ENCODE measurements around the gene TRIM75.
"Not testable (repeated sequence)": the region's sequence is repeated elsewhere in the genome, so short reads cannot be mapped to it uniquely, and the experiment has no call there.

The TRIM75 gene

DNA sequence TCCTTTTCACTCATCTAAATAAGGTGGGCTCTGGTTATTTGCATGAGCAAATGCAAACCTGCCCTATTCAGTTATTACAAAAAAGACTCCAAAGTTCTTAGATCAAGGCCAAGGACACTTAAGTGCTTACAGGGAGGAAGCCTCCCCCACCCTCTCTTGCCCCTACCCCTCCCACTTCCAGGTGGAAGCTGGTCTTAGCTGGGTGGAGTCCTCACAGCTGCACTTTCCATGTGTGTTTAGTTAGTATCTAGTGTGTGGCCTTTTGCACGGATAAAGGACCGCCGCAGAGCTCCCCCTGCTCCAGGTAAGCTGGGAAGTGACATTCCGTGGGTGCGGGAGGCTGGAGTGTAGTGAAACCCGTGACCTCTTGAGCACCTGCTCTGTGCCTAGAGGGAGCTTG is at the start of gene TRIM75:
Gene TRIM75 (plus strand): TSS at position 222 of the 400 bp plus-strand sequence. CDS start 5,282 bp downstream, outside the sequence.
- Mint-ChIP-seq H3K27me3 (peaks cover 1% of the 10 kb centered on the region), H3K27ac (ENCODE audit: low read depth) (no peak within 1 kb of the TSS), H3K36me3 (ENCODE audit: insufficient read depth) (no peaks in the 10 kb centered on the region), H3K4me3 (no peak within 1 kb of the TSS), H3K9me3 (no peaks in the 10 kb centered on the region), H3K4me1 (no peaks in the 10 kb centered on the region)
- DNase-seq (ENCODE audit: low spot score in 2 of 2) (no peak), ATAC-seq (replicated peaks; ENCODE audit: extremely low read depth, poor library complexity, severe bottlenecking) (no peak)

DNA sequence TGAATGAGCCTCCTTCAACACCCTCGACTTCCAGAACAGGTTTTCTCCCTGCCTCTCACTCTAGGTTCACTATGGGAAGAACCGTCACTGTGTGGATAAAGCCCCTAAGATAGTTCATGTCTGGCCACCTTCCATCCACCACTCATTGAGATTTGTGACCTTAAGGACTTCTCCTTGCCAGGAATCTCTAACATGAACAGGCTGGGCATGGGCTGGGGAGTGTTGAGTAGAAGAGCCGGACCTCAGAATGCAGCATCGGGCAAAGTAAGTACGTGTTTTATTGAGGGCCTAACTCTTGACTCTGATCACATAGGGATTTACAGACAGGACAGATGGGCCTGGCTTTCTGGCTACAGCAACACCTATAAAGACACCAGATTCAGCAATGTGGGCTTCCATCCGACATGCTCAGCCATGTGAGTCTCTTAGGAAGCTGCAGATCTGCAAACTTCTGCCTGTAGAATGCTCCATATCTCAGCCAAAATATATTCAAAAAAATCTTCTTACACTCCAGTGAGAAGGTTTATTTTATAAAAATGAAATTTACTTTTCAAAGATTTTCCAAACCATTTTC is 48.2 kb upstream of the TRIM75 start:
- DNase-seq (ENCODE audit: low spot score in 2 of 2) (no peak), ATAC-seq (replicated peaks; ENCODE audit: extremely low read depth, poor library complexity, severe bottlenecking) (no peak)
- Mint-ChIP-seq H3K4me1 (no peaks in the 10 kb centered on the region), H3K4me3 (no peak overlapping the region), H3K27ac (ENCODE audit: low read depth) (no peak overlapping the region), H3K27me3 (no peaks in the 10 kb centered on the region), H3K36me3 (ENCODE audit: insufficient read depth) (no peaks in the 10 kb centered on the region), H3K9me3 (no peaks in the 10 kb centered on the region)

DNA sequence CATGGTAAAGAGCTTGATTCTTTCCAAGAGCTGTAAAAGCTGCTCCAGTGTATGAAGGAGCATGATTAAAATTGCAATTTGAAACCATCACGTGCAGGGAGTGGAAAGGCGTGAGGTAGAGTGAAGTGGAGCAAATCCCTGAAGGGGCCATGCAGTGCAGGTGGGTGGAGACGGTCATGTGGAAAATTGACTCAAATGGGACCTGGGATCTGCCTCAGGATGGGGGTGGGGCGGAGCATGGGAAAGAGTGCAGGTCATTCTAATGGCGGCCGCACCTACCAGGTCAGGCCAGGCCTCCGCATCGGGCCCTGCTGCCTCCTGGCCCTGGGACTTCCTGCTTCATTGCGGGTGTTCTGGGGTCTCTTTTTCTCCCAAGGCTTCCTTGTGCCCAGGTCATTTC is 47.2 kb upstream of the TRIM75 start:
- Mint-ChIP-seq H3K27me3 (no peaks in the 10 kb centered on the region), H3K4me1 (no peaks in the 10 kb centered on the region), H3K4me3 (no peak overlapping the region), H3K9me3 (no peaks in the 10 kb centered on the region), H3K27ac (ENCODE audit: low read depth) (no peak overlapping the region), H3K36me3 (ENCODE audit: insufficient read depth) (no peaks in the 10 kb centered on the region)
- DNase-seq (ENCODE audit: low spot score in 2 of 2) (no peak), ATAC-seq (replicated peaks; ENCODE audit: extremely low read depth, poor library complexity, severe bottlenecking) (no peak)

DNA sequence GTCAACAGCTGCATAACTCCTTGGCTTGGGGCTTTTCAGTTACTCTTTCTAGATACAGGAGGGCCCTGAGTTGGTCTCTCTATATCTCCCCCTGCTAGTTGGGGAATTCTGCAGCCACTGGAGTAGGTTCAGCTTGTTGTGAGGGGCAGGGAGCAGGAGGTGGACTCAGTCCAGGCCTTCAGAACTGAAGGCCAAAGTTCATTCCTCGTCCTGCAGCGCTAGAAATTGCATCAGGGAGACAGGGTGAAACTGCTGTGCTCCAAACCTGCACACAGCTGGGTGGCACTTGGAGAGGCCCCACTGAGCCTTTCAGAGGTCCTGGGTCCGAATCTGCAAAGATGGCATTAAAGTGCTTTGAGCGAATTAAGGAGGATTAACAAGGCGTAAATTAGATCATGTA is 46.8 kb upstream of the TRIM75 start:
- Mint-ChIP-seq H3K36me3 (ENCODE audit: insufficient read depth) (no peaks in the 10 kb centered on the region), H3K4me1 (no peaks in the 10 kb centered on the region), H3K27me3 (no peaks in the 10 kb centered on the region), H3K9me3 (no peaks in the 10 kb centered on the region), H3K27ac (ENCODE audit: low read depth) (no peak overlapping the region), H3K4me3 (no peak overlapping the region)
- no peak for ATAC-seq (replicated peaks; ENCODE audit: extremely low read depth, poor library complexity, severe bottlenecking)
- DNase-seq (ENCODE audit: low spot score in 2 of 2) = no peak

DNA sequence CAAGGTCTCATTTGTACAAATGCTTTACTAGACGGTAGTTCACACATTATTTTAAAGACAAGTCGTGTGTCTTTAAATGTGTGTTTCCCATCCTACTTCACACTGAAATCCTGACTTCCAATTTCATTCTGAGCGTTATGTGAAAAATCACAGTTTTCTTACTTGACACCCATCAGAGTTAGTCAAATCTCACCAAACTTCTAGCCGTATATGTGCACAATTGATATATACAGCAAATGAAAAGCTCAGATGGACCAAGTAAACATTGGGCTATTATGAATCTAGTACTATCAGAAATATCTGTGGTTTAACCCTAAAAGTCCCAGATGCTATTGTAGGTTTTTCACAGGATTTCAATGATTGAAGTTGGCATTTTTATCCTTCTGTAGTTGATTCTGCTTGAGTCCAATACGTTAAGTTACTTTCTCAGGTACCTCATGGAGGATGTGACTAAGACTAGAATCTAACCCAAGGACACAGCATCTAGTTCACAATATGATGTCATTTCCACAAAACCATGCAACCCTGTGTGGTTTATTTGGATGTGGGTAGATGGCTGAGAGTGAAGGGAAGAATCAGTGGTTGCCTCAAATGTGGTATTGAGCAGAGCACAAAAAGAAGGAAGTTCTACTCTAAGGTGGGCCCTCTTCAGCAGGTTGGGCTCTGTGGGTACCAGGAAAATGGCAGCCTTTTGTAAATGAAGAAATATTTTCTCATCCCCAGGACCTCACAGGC is 44.0 kb upstream of the TRIM75 start:
- Mint-ChIP-seq H3K9me3 (no peaks in the 10 kb centered on the region), H3K36me3 (ENCODE audit: insufficient read depth) (no peaks in the 10 kb centered on the region), H3K4me3 (no peak overlapping the region), H3K27ac (ENCODE audit: low read depth) (no peak overlapping the region), H3K27me3 (no peaks in the 10 kb centered on the region), H3K4me1 (no peaks in the 10 kb centered on the region)
- DNase-seq (ENCODE audit: low spot score in 2 of 2) (no peak), ATAC-seq (replicated peaks; ENCODE audit: extremely low read depth, poor library complexity, severe bottlenecking) (no peak)

DNA sequence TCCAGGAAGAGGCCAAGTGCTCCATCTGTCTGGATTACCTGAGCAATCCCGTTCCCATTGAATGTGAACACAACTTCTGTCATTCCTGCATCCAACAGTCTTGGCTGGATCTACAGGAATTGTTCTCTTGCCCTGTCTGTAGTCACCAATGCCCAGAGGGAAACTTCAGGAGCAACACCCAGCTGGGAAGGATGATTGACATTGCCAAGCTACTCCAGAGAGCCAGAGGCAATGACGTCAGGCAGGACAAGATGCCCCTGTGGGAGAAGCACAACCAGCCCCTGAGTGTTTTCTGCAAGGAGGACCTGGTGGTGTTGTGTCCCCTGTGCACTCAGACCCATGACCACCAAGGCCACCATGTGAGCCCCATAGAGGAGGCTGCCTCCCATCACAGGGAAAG is 43.2 kb upstream of the TRIM75 start:
- Mint-ChIP-seq H3K4me1 (no peaks in the 10 kb centered on the region), H3K9me3 (no peaks in the 10 kb centered on the region), H3K36me3 (ENCODE audit: insufficient read depth) (no peaks in the 10 kb centered on the region), H3K27me3 (no peaks in the 10 kb centered on the region), H3K27ac (ENCODE audit: low read depth) (no peak overlapping the region), H3K4me3 (no peak overlapping the region)
- ATAC-seq (replicated peaks; ENCODE audit: extremely low read depth, poor library complexity, severe bottlenecking) (no peak), DNase-seq (ENCODE audit: low spot score in 2 of 2) (no peak)

DNA sequence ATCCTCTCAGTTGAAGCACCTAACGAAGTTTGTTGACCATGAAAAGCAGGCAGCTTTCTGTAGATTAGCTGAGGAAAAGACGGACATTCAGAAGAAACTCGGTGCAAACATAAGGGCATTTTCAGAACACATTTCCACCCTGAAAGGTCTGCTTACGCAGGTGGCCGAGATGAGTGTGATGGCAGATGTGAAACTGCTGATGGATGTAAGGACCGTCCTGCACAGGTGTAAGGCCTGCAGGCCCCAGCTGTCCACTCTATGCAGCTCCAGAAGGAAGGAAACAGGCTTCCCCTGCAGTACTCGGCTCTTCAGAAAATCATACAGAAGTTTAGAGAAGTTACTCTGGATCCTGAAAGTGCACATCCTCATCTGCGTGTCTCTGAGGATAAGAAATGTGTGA is 42.7 kb upstream of the TRIM75 start:
- no peaks in the 10 kb centered on the region for H3K36me3 Mint-ChIP-seq (ENCODE audit: insufficient read depth)
- no peak overlapping the region for H3K27ac Mint-ChIP-seq (ENCODE audit: low read depth)
- H3K4me1 Mint-ChIP-seq = no peaks in the 10 kb centered on the region
- no peaks in the 10 kb centered on the region for H3K9me3 Mint-ChIP-seq
- ATAC-seq (replicated peaks; ENCODE audit: extremely low read depth, poor library complexity, severe bottlenecking) (no peak), DNase-seq (ENCODE audit: low spot score in 2 of 2) (no peak)
- H3K27me3 Mint-ChIP-seq = no peaks in the 10 kb centered on the region
- no peak overlapping the region for H3K4me3 Mint-ChIP-seq

DNA sequence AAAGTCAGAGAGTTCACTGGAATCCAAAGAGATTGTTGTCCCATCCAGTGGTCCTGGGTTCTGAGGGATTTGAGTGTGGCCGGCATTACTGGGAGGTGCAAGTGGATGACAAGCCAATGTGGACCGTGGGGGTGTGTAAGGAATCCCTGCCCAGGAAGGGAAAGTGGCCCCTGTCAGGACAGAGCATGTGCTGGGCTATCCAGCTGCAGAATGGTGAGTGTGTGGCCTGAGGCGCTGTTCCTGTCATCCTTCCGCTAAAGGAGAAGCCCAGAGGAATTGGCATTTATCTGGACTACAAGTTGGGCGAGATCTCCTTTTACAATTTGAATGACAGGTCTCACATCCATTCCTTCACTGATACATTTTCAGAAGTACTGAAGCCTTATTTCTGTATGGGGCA is 42.3 kb upstream of the TRIM75 start:
- H3K4me1 Mint-ChIP-seq = no peaks in the 10 kb centered on the region
- H3K36me3 Mint-ChIP-seq (ENCODE audit: insufficient read depth) = no peaks in the 10 kb centered on the region
- H3K27me3 Mint-ChIP-seq = no peaks in the 10 kb centered on the region
- H3K9me3 Mint-ChIP-seq = no peaks in the 10 kb centered on the region
- no peak overlapping the region for H3K4me3 Mint-ChIP-seq
- H3K27ac Mint-ChIP-seq (ENCODE audit: low read depth) = no peak overlapping the region
- DNase-seq (ENCODE audit: low spot score in 2 of 2) (no peak), ATAC-seq (replicated peaks; ENCODE audit: extremely low read depth, poor library complexity, severe bottlenecking) (no peak)

DNA sequence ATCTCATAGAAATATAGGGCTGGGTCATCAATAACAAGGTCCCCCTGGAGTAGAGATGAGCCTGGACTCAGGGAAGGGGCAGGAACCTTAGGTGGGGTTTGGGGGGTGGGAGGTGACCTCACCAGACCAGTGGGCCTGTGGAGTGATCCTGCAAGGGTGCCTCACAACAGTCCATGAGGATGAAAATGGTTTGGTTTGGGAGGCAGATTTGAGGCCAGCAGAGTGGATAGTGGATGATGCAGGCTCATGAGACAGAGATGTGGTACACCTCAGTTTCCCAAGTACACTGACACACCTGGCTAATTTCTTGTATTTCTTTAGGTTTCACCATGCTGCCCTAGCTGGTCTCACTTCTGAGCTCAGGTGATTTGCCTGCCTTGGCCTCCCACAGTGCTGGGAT is 40.0 kb upstream of the TRIM75 start:
- no peaks in the 10 kb centered on the region for H3K27me3 Mint-ChIP-seq
- H3K36me3 Mint-ChIP-seq (ENCODE audit: insufficient read depth) = no peaks in the 10 kb centered on the region
- H3K9me3 Mint-ChIP-seq = no peaks in the 10 kb centered on the region
- no peak for DNase-seq (ENCODE audit: low spot score in 2 of 2)
- H3K4me3 Mint-ChIP-seq = no peak overlapping the region
- no peaks in the 10 kb centered on the region for H3K4me1 Mint-ChIP-seq
- ATAC-seq (replicated peaks; ENCODE audit: extremely low read depth, poor library complexity, severe bottlenecking) = no peak
- H3K27ac Mint-ChIP-seq (ENCODE audit: low read depth) = no peak overlapping the region

DNA sequence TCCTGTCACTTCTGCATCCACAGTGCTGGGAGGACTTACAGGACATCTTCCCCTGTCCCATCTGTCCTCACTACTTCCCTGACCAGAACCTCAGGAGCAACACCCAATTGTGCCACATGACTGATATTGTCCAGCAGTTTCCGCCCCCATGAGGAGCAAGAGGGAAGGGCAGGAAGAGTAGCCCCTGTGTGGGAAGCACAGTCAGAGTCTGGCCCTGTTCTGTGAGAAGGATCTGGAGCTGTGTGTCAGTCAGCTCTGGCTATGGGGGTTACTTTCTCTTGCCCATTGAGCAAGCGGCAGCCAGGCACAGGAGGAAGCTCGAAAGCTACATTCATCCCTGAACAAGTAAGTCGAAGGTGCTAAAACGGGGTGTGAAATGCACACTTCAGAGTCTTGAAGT is 36.7 kb upstream of the TRIM75 start:
- Mint-ChIP-seq H3K4me1 (no peaks in the 10 kb centered on the region), H3K4me3 (no peak overlapping the region), H3K9me3 (no peaks in the 10 kb centered on the region)

DNA sequence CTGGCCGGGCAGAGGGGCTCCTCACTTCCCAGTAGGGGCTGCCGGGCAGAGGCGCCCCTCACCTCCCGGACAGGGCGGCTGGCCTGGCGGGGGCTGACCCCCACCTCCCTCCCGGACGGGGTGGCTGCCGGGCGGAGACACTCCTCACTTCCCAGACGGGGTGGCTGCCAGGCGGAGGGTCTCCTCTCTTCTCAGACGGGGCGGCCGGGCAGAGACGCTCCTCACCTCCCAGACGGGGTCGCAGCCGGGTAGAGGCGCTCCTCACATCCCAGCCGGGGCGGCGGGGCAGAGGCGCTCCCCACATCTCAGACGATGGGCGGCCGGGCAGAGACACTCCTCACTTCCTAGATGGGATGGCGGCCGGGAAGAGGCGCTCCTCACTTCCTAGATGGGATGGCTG is 33.7 kb upstream of the TRIM75 start:
- not testable (repeated sequence) for H3K4me1 Mint-ChIP-seq; H3K9me3 Mint-ChIP-seq; DNase-seq (ENCODE audit: low spot score in 2 of 2); ATAC-seq (replicated peaks; ENCODE audit: extremely low read depth, poor library complexity, severe bottlenecking); H3K4me3 Mint-ChIP-seq; H3K36me3 Mint-ChIP-seq (ENCODE audit: insufficient read depth); H3K27me3 Mint-ChIP-seq; H3K27ac Mint-ChIP-seq (ENCODE audit: low read depth)

More for the DNA sequence above, 36.7 kb upstream of the TRIM75 start:
- no peak for DNase-seq (ENCODE audit: low spot score in 2 of 2)
- ATAC-seq (replicated peaks; ENCODE audit: extremely low read depth, poor library complexity, severe bottlenecking) = no peak
- Mint-ChIP-seq H3K27ac (ENCODE audit: low read depth) (no peak overlapping the region), H3K27me3 (no peaks in the 10 kb centered on the region), H3K36me3 (ENCODE audit: insufficient read depth) (no peaks in the 10 kb centered on the region)

DNA sequence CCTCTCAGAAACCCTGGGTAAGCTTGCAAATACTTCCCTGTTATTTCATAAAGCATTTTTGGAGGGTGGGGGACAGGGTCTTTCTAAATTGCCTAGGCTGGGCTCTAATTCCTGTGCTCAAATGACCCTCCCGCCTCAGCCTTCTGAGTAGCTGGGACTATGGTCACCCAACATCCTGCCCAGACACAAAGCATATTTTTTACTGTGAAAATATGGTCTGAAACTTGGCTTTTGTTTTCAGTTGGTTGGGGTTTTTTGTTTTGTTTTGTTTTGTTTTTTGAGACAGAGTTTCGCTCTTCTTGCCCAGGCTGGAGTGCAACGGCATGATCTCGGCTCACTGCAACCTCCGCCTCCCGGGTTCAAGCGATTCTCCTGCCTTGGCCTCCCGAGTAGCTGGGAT is 27.9 kb upstream of the TRIM75 start:
- DNase-seq (ENCODE audit: low spot score in 2 of 2); ATAC-seq (replicated peaks; ENCODE audit: extremely low read depth, poor library complexity, severe bottlenecking); H3K36me3 Mint-ChIP-seq (ENCODE audit: insufficient read depth); H3K27ac Mint-ChIP-seq (ENCODE audit: low read depth); H3K27me3 Mint-ChIP-seq; H3K9me3 Mint-ChIP-seq; H3K4me3 Mint-ChIP-seq; H3K4me1 Mint-ChIP-seq: not testable (repeated sequence)

DNA sequence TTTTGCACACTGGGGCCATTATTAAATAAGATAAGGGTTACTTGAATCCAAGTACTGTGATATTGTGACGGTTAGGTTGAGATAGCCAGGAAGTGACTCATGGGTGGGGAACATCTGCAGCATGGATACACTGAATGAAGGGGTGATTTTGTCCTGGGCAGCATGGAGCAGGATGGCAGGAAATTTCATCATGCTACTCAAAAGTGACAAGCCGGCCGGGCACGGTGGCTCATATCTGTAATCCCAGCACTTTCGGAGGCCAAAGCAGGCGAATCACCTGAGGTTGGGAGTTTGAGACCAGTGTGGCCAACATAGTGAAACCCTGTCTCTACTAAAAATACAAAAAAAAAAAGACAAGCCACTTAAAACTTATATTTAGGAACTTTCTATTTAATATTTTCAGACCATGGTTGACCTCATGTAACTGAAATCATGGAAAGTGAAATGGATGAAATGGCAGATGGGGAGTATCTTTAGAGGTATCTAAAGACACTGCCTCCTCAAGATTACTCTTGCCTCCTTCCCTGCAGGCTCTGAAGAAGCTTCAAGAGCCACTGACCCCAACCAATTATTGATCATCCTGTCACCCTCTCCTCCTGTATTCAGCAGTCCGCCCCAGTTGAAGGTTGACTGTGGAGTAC is 25.8 kb upstream of the TRIM75 start:
- no peaks in the 10 kb centered on the region for H3K9me3 Mint-ChIP-seq
- no peak overlapping the region for H3K4me3 Mint-ChIP-seq
- H3K36me3 Mint-ChIP-seq (ENCODE audit: insufficient read depth) = no peaks in the 10 kb centered on the region
- no peaks in the 10 kb centered on the region for H3K4me1 Mint-ChIP-seq
- ATAC-seq (replicated peaks; ENCODE audit: extremely low read depth, poor library complexity, severe bottlenecking) (no peak), DNase-seq (ENCODE audit: low spot score in 2 of 2) (no peak)
- H3K27ac Mint-ChIP-seq (ENCODE audit: low read depth) = no peak overlapping the region
- peaks cover 9% of the 10 kb centered on the region for H3K27me3 Mint-ChIP-seq
